Ishikawa (cell line): ENCODE results near the gene MRPS31.

ENCODE experiments used
- CEBPB ChIP-seq: IDR thresholded peaks from 2 replicates; pipeline ENCODE4 v1.6.1; 2012
- CREB1 ChIP-seq: IDR thresholded peaks from 2 replicates; pipeline ENCODE4 v1.6.1; 2012; ENCODE audit warnings: low read depth
- EGR1 ChIP-seq: IDR thresholded peaks from 2 replicates; pipeline ENCODE4 v1.6.1; 2012
- EP300 ChIP-seq: IDR thresholded peaks from 2 replicates; pipeline ENCODE4 v1.6.1; 2012; ENCODE audit warnings: borderline replicate concordance
- FOXM1 ChIP-seq: IDR thresholded peaks from 2 replicates; pipeline ENCODE4 v1.6.1; 2012; ENCODE audit warnings: low read depth, borderline replicate concordance
- NFIC ChIP-seq: IDR thresholded peaks from 2 replicates; pipeline ENCODE4 v1.6.1; 2012
- RAD21 ChIP-seq: IDR thresholded peaks from 2 replicates; pipeline ENCODE4 v1.6.1; 2012; ENCODE audit warnings: low read depth
- TAF1 ChIP-seq: IDR thresholded peaks from 2 replicates; pipeline ENCODE4 v1.6.1; 2012; ENCODE audit warnings: low read depth, mild to moderate bottlenecking
- TCF12 ChIP-seq: IDR thresholded peaks from 2 replicates; pipeline ENCODE4 v1.6.1; 2012; ENCODE audit warnings: low read depth
- TEAD4 ChIP-seq: IDR thresholded peaks from 2 replicates; pipeline ENCODE4 v1.6.1; 2012
- YY1 ChIP-seq: IDR thresholded peaks from 2 replicates; pipeline ENCODE4 v1.6.1; 2012; ENCODE audit warnings: low read depth
- ZBTB7A ChIP-seq: IDR thresholded peaks from 2 replicates; pipeline ENCODE4 v1.6.1; 2012; ENCODE audit warnings: low read depth
- TF ChIP-seq, protein P1 (sequence below): IDR thresholded peaks from 2 replicates; pipeline ENCODE4 v1.6.1; 2012
- TF ChIP-seq, protein P2 (sequence below): IDR thresholded peaks from 2 replicates; pipeline ENCODE4 v1.6.1; 2012
- TF ChIP-seq, protein P3 (sequence below): IDR thresholded peaks from 2 replicates; pipeline ENCODE4 v1.6.1; 2012; ENCODE audit warnings: low read depth, mild to moderate bottlenecking

The MRPS31 gene

DNA sequence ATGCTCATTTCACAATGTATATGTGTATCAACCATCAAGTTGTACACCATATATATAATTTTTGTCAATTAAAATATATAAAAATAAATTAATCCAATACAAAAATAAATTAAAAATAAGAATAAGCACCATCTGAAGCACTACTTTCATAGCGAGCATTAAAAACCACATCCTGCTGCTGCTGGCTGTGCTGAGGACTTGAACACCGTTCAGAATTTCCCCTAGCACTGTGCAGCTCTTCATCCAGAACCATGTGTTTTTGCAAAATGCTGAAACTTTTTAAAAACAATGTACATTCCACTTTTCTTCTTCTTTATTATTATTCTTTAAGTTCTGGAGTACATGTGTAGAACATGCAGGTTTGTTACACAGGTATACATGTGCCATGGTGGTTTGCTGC is 64.6 kb downstream of the MRPS31 start:
- TF ChIP-seq NFIC (no peak), YY1 (no peak), EGR1 (no peak), TEAD4 (no peak), ZBTB7A (no peak), TAF1 (no peak), RAD21 (no peak), CEBPB (no peak), TCF12 (no peak), EP300 (no peak), CREB1 (no peak), FOXM1 (no peak)
- TF ChIP-seq, protein P1, sequence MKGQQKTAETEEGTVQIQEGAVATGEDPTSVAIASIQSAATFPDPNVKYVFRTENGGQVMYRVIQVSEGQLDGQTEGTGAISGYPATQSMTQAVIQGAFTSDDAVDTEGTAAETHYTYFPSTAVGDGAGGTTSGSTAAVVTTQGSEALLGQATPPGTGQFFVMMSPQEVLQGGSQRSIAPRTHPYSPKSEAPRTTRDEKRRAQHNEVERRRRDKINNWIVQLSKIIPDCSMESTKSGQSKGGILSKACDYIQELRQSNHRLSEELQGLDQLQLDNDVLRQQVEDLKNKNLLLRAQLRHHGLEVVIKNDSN, result no peak
- TF ChIP-seq, protein P2, sequence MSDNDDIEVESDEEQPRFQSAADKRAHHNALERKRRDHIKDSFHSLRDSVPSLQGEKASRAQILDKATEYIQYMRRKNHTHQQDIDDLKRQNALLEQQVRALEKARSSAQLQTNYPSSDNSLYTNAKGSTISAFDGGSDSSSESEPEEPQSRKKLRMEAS, result no peak
- TF ChIP-seq, protein P3, sequence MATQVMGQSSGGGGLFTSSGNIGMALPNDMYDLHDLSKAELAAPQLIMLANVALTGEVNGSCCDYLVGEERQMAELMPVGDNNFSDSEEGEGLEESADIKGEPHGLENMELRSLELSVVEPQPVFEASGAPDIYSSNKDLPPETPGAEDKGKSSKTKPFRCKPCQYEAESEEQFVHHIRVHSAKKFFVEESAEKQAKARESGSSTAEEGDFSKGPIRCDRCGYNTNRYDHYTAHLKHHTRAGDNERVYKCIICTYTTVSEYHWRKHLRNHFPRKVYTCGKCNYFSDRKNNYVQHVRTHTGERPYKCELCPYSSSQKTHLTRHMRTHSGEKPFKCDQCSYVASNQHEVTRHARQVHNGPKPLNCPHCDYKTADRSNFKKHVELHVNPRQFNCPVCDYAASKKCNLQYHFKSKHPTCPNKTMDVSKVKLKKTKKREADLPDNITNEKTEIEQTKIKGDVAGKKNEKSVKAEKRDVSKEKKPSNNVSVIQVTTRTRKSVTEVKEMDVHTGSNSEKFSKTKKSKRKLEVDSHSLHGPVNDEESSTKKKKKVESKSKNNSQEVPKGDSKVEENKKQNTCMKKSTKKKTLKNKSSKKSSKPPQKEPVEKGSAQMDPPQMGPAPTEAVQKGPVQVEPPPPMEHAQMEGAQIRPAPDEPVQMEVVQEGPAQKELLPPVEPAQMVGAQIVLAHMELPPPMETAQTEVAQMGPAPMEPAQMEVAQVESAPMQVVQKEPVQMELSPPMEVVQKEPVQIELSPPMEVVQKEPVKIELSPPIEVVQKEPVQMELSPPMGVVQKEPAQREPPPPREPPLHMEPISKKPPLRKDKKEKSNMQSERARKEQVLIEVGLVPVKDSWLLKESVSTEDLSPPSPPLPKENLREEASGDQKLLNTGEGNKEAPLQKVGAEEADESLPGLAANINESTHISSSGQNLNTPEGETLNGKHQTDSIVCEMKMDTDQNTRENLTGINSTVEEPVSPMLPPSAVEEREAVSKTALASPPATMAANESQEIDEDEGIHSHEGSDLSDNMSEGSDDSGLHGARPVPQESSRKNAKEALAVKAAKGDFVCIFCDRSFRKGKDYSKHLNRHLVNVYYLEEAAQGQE, result no peak

DNA sequence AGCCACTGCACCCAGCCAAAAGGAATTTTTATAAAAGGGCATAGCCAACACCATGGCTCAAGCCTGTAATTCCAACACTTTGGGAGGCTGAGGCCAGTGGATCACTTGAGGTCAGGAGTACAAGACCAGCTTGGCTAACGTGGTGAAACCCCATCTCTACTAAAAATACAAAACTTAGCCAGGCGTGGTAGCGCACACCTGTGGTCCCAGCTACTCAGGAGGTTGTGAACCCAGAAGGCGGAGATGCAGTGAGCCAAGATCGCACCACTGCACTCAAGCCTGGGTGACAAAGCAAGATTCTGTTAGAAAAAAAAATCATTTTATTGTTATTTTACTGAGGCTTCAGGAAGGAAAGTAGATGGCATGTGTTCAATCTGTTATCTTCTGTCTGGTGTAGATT is 73.3 kb downstream of the MRPS31 start:
- TF ChIP-seq CREB1, result no peak
- TF ChIP-seq, protein P3, result no peak
- TF ChIP-seq, protein P1, result no peak
- no peak for TF ChIP-seq EGR1
- TF ChIP-seq EP300, result no peak
- TF ChIP-seq NFIC, result no peak
- TF ChIP-seq YY1, result no peak
- TF ChIP-seq TEAD4, result no peak
- no peak for TF ChIP-seq ZBTB7A
- TF ChIP-seq CEBPB, result no peak
- TF ChIP-seq RAD21, result no peak
- no peak for TF ChIP-seq TCF12

GRCh38 chr13:40694426-40694825 is 76.6 kb downstream of the MRPS31 start:
- TF ChIP-seq FOXM1, result no peak
- TF ChIP-seq TCF12, result no peak
- TF ChIP-seq EGR1, result no peak
- no peak for TF ChIP-seq RAD21
- TF ChIP-seq, protein P3, result no peak
- no peak for TF ChIP-seq CREB1
- no peak for TF ChIP-seq TAF1
- TF ChIP-seq NFIC, result no peak
- no peak for TF ChIP-seq ZBTB7A
- TF ChIP-seq, protein P2, result no peak
- TF ChIP-seq TEAD4, result no peak
- no peak for TF ChIP-seq EP300
- TF ChIP-seq, protein P1, result no peak
- TF ChIP-seq CEBPB, result no peak
- TF ChIP-seq YY1, result no peak

GRCh38 chr13:40692946-40693345 is 78.0 kb downstream of the MRPS31 start:
- TF ChIP-seq TAF1 (no peak), CREB1 (no peak), RAD21 (no peak), YY1 (no peak), EP300 (no peak), FOXM1 (no peak), TCF12 (no peak), EGR1 (no peak), NFIC (no peak), ZBTB7A (no peak), CEBPB (no peak), TEAD4 (no peak)
- TF ChIP-seq, protein P2, result no peak
- TF ChIP-seq, protein P3, result no peak
- TF ChIP-seq, protein P1, result no peak
